GM12874 (cell line): Measurements from ENCODE around the gene TSC22D2.

Experiments used
- CTCF ChIP-seq: IDR thresholded peaks from 2 replicates; pipeline ENCODE4 v1.5.1; 2011; ENCODE audit warnings: low read depth, mild to moderate bottlenecking, control low read depth, low read length, moderate library complexity; ENCODE audit not compliant: insufficient read depth

TSC22D2 gene

GRCh38 chr3:150480877-150481276 lies 72.8 kb downstream of the TSC22D2 start:
- no peak for TF ChIP-seq CTCF

- no peak for TF ChIP-seq CTCF
Measured at GRCh38 chr3:150483226-150483625, 75.1 kb downstream of the TSC22D2 start.

- TF ChIP-seq CTCF, result no peak
Measured at GRCh38 chr3:150484410-150484809, 76.3 kb downstream of the TSC22D2 start.

DNA sequence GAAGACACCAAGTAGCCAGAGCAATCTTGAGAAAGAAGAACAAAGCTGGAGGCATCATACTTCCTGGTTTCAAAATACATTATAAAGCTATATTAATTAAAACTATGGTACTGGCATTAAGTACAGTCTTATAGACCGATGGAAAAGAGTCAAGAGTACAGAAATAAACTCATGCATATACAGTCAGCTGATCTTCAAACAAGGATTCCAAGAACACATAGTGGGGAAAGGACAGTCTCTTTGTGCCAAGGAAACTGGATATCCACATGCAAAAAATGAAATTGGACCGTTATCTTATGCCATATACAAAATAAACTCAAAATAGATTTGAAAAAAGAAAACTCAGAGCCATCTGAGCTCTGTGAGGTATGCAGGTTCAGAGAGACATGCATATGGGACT lies 80.8 kb downstream of the TSC22D2 start:
- TF ChIP-seq CTCF, result no peak

GRCh38 chr3:150490277-150490986 lies 82.3 kb downstream of the TSC22D2 start:
- TF ChIP-seq CTCF, result no peak

- TF ChIP-seq CTCF, result no peak
Measured at GRCh38 chr3:150494411-150494977, 86.4 kb downstream of the TSC22D2 start.

DNA sequence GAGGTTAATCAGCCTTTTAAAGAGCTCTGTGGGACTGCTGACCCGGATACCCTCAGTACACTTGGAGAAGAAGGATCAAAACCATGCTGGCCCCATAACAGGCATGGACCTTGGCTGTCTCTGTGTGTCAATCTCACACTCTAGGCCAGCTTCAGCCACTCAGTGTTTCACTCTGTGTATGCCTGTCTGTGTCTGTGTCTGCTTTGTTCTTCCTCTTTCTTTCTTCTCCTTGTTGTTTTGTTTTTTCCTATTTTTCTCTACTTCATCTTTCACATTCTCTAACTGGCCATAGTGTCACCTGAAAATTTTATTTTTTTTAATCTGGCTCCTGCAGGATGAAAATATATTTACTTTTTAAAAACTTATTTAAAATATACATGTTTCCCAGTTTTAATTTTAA lies 87.1 kb downstream of the TSC22D2 start:
- no peak for TF ChIP-seq CTCF
